ENCODE data around the gene MACROD2.

DNA sequence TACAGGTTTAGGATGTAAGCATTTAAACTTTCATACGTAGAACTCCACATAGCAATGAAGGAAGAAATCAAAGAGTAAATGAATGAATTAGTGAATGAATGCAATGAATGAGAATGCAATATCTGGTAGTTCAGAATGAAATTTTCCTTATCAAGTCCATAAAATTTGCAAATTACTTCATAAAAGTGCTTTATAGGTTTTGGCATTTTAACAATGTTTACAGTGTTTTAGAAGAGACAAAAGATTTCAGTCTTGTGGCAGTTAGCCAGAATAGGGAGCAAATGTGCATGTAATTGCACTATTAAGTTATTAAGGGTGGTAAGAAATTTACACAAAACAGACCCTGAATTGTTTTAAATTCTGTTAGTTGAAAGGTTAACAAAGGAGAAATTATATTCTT lies 1081.5 kb downstream of the MACROD2 start:
- TF ChIP-seq CTCF (conservative IDR thresholded peaks at IDR 0.05; ENCODE audit: low read depth in 2 of 2), result no peak
- TF ChIP-seq REST (IDR thresholded peaks at IDR 0.05; ENCODE audit: unreplicated experiment), result no peak
- TF ChIP-seq EZH2 (IDR thresholded peaks at IDR 0.05; ENCODE audit: low read depth, unreplicated experiment), result no peak
- TF ChIP-seq POLR2AphosphoS5 (IDR thresholded peaks at IDR 0.05; ENCODE audit: low read depth), result no peak
- TF ChIP-seq STAT1 (IDR thresholded peaks at IDR 0.05; ENCODE audit: unreplicated experiment), result no peak
- no peak for TF ChIP-seq NANOG (IDR thresholded peaks at IDR 0.05; ENCODE audit: borderline replicate concordance)
- no peak for TF ChIP-seq CREB1 (CRISPR knock-in tag; IDR thresholded peaks at IDR 0.05; ENCODE audit: low read depth)

All from GM23338 (cell line).